GM21619 (cell line): ENCODE data around the gene HEATR5B.

Experiments
- ATAC-seq: cut with Tn5 transposase; IDR thresholded peaks from one replicate; pipeline ENCODE4 v1.9.1; 2021; ENCODE audit not compliant: unreplicated experiment

Gene HEATR5B

GRCh38 chr2:37083873-37084794 is at the start of gene HEATR5B, which contains the start of gene GPATCH11:
Gene HEATR5B (minus strand): TSS chr2:37084372. CDS start chr2:37083414, 958 bp downstream.
Gene GPATCH11 (plus strand): TSS chr2:37084518. CDS start chr2:37088382, 3,864 bp downstream.
- ATAC-seq = peak; percentile 76

- no peak for ATAC-seq
These were observed 48.7 kb upstream of the HEATR5B start for GRCh38 chr2:37132914-37133313.

GRCh38 chr2:37125416-37125815 is 41.2 kb upstream of the HEATR5B start:
- ATAC-seq = no peak

GRCh38 chr2:37119157-37119556 is 35.0 kb upstream of the HEATR5B start:
- no peak for ATAC-seq

- ATAC-seq = no peak
These were observed 33.4 kb upstream of the HEATR5B start for GRCh38 chr2:37117566-37117965.

GRCh38 chr2:37111958-37112357 is 27.8 kb upstream of the HEATR5B start:
- ATAC-seq = no peak

- ATAC-seq = no peak
These were observed 26.4 kb upstream of the HEATR5B start for GRCh38 chr2:37110306-37111212.

GRCh38 chr2:37109523-37109922 is 25.4 kb upstream of the HEATR5B start:
- no peak for ATAC-seq

GRCh38 chr2:37105150-37105549 is 21.0 kb upstream of the HEATR5B start:
- ATAC-seq = no peak

- ATAC-seq = no peak
These were observed 20.0 kb upstream of the HEATR5B start for GRCh38 chr2:37104178-37104577.

- no peak for ATAC-seq
These were observed 18.4 kb upstream of the HEATR5B start for GRCh38 chr2:37102588-37102987.

GRCh38 chr2:37100054-37100453 is 15.9 kb upstream of the HEATR5B start:
- no peak for ATAC-seq

- no peak for ATAC-seq
These were observed 14.4 kb upstream of the HEATR5B start for GRCh38 chr2:37098416-37099118.

GRCh38 chr2:37096568-37096967 is 12.4 kb upstream of the HEATR5B start:
- no peak for ATAC-seq

- ATAC-seq = no peak
These were observed 7.7 kb upstream of the HEATR5B start for GRCh38 chr2:37091873-37092272.

- ATAC-seq = peak; percentile 86
These were observed 5.9 kb upstream of the HEATR5B start for GRCh38 chr2:37090019-37090477.

GRCh38 chr2:37085731-37086147 is 1.6 kb upstream of the HEATR5B start:
- no peak for ATAC-seq

- no peak for ATAC-seq
These were observed 625 bp upstream of the HEATR5B start for GRCh38 chr2:37084797-37085196.

GRCh38 chr2:37080689-37081088 is 3.5 kb downstream of the HEATR5B start:
- no peak for ATAC-seq

- ATAC-seq = no peak
These were observed 3.9 kb downstream of the HEATR5B start for GRCh38 chr2:37080266-37080665.

GRCh38 chr2:37070931-37071330 is 13.2 kb downstream of the HEATR5B start:
- ATAC-seq = no peak
